GM19395 (cell line): ENCODE data around the gene USP47.
A peak's percentile ranks its signal among the peaks of the same experiment; 100 is the strongest.

Source experiments
- ATAC-seq: cut with Tn5 transposase; IDR thresholded peaks from one replicate; pipeline ENCODE4 v1.9.1; 2021; ENCODE audit warnings: mild to moderate bottlenecking, moderate library complexity; ENCODE audit not compliant: unreplicated experiment

The USP47 gene, protein sequence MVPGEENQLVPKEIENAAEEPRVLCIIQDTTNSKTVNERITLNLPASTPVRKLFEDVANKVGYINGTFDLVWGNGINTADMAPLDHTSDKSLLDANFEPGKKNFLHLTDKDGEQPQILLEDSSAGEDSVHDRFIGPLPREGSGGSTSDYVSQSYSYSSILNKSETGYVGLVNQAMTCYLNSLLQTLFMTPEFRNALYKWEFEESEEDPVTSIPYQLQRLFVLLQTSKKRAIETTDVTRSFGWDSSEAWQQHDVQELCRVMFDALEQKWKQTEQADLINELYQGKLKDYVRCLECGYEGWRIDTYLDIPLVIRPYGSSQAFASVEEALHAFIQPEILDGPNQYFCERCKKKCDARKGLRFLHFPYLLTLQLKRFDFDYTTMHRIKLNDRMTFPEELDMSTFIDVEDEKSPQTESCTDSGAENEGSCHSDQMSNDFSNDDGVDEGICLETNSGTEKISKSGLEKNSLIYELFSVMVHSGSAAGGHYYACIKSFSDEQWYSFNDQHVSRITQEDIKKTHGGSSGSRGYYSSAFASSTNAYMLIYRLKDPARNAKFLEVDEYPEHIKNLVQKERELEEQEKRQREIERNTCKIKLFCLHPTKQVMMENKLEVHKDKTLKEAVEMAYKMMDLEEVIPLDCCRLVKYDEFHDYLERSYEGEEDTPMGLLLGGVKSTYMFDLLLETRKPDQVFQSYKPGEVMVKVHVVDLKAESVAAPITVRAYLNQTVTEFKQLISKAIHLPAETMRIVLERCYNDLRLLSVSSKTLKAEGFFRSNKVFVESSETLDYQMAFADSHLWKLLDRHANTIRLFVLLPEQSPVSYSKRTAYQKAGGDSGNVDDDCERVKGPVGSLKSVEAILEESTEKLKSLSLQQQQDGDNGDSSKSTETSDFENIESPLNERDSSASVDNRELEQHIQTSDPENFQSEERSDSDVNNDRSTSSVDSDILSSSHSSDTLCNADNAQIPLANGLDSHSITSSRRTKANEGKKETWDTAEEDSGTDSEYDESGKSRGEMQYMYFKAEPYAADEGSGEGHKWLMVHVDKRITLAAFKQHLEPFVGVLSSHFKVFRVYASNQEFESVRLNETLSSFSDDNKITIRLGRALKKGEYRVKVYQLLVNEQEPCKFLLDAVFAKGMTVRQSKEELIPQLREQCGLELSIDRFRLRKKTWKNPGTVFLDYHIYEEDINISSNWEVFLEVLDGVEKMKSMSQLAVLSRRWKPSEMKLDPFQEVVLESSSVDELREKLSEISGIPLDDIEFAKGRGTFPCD (N-terminal part only)

DNA sequence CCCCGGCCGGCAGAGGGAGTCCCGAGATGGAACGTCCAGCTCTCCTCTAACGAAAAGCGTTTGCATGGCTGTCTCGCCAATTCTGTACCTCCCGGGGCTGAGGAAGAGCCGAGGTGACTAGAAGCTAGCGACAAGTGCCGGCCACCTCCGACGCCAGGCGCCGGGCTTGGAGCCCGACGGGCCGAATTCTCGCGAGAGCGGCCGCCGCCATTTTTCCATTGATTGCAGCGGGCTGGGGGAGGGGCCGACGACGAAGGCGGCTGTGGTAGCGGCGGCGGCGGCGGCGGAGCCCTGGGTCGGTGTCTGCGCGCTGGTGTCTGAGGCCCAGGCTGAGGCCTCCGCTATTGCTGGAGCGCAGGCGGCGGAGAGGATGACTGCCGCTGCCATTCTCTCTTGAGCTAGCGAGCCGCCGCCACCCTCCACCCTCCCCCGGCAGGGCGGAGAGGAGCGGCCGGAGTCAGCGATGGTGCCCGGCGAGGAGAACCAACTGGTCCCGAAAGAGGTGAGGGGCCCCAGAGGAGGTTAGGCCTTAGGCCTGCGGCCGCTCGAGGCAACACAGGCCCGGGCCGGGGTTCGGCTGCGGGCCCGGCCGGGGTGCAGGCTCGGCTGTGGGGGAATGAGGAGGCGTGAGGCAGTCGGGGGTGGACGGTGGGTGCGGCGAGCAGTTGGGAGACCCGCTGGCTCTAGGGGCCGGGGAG is at the start of gene USP47:
Gene USP47 (plus strand): TSS at position 250 of the 698 bp plus-strand sequence. CDS start 214 bp downstream, at position 464.
- peak; percentile 72 for ATAC-seq

DNA sequence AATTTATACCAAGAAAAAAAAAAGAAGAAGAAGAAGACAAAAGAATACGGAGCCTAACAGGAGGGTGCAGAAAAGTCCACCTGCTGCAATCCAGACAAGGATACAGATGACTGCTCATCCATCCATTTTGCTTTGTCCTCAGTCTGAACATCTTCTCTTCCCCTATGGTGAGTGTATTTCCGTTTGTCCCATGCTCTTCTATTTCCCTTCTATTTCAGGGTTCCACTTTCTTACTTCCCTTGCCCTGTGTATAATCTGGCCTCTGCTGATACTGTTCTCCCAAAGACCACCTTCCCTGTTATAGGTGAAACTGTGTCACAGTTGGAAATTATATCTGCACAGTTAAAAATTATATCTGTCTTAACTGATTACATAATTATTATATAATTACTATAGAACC is 48.7 kb upstream of the USP47 start:
- ATAC-seq = no peak

DNA sequence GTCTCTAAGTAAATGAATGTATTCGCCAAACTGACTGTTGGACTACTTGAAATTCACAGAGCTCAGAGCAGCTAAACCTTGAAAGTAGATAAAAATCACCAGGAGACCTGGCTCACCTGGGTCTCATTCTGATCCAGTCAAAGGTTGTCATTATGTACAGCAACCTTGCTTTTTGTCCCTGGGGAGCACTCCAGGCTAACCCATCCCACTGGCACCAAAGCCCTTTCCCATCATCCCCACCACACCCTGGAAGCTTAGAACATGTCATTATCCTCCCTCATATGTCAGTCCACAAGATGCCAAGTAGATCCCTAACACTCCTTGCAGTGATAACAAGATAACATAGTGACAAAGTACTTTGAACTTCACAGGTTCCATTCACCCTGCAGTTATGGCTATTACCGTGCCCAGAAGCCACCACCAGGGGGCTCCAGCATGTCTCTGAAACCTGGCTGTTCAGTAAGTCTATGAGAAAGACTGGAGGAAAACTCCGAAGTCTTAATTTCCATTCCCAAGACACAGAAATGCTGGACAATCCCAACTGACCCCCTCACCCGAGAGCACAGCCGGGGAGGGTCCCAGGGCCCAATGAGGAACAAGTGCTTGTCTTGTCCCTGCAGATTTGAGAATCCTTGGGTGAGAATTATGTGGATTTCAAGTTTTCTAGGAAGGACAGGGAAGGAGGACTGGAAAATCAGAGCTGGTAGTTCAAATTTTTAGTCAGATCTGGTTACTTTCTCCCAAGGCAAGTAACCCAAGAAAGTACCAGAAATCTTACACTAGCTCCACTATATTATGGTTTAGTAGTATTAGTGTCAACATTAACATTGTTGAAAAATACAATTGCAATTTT is 43.0 kb upstream of the USP47 start:
- peak; percentile 75 for ATAC-seq

DNA sequence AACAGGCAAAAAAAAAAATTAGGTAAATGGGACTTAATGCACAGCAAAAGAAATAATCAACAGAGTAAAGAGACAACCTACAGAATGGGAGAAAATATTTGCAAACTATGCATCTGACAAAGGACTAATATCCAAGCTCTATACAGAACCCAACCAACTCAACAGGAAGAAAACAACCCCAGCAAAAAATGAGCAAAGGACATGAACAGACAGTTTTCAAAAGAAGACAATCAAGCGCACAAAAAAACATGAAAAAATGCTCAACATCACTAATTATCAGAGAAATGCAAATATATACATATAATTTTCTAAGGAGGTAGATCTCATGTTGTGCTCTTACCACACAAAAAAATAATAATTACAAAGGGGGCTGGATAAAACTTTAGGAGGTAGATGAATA is 36.5 kb upstream of the USP47 start:
- ATAC-seq = no peak

DNA sequence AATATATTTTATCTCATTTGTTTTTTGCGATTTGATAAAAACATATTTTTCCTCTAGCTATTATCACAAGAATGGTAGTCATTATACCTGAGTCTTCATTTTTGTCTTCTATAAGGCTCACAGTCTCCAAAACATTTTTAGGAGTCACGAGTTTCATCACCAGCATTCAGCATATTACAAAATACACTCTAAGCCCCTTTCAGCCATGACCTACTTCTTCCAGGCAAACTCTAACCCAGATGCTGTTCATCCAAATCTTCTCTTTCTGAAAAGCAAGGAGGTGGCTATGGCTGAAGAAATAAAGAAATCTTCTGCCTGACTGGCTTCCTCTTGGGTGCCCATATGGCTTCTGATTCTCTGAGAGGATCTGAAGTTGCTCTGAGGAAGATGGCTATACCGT is 35.7 kb upstream of the USP47 start:
- no peak for ATAC-seq

GRCh38 chr11:11806586-11806985 is 35.2 kb upstream of the USP47 start:
- ATAC-seq = no peak

DNA sequence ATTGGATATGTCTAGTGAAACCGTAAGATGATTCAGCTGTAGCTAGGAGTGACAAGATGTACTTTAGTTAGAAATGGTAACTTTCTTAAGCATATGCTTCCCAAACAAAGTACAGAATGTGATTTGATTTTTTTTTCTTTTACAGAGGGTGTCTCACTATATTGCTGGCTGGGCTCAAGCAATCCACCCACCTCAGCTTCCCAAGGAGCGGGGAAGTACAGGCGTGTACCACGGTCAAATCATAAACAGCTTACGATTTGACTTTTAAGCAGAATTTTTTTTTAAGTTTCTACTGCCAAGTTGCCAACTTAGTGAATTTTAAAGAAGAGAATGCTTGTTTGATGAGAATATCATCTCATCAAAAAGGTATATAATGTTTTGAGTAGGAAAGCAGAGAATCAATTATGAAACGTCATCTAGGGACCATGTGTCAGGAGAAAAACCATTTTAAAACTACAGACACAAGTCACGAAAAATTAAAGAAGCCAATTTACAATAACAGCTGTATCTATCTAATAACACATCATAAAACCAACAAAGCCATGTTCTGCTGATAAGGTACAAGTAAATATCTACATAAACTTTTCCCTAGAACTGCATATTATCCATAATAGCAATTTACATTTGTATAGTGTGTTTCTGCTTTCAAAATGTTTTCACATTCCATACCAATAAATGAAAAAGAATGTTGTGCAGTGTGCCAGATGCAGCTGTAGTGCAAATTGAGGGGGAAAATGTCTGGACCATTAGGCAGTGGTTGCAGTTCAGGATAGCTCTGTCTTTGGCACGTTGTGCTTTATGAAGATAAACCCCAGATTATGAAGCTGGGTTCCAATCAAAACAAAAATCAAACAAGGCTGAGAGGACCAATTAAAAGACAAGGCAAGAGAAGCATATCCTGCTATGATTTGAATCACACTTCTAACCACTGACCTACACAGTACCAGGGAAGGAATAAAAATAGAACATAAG is 33.7 kb upstream of the USP47 start:
- ATAC-seq = no peak

- ATAC-seq = no peak
Measured at GRCh38 chr11:11808992-11809615, 32.7 kb upstream of the USP47 start.

DNA sequence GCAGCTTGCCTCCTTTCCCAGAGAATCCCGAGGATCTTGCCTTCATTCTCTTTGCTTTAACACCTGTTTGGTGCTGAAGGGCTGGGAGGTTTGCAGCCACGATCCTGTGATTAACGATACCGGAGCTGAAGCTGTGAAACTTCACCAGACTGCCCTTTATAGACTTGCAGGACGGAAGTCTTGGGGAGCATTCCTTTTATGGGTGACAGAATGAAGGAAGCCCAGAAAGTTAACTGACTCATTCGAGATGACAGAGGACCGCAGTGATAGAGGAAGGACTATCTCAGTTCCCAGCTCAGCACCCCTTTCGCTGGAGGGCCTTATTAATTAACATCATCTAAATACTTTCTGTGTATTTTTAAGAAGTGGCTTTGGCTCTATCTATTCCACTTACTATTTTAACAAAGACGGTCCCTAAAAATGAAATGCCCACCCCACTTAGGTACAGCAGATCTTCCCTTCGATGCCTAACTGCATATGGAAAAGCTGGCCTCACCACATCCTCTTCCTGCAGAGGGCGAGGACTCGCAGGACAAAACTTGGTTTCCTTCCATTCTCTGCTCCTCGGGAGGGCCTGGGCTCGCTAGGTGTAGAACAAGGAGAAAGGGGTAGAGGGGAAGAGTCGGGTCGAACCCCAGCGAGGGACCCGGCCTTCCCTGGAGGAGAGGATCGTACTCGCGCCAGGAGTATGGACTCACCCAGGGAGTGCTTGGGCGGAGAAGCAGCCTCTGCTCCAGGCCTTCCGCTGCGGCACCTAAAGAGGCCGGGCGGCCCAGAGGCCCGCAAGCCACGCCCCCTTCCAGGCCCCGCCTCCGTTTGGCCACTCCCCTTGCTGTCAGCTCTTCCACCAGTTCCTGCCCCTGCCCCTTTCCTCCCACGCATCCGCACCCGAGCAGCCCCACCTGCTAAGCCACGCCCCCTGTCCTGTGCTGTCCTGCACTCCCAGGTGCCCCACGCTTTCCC is 30.7 kb upstream of the USP47 start:
- no peak for ATAC-seq

GRCh38 chr11:11813288-11813962 is 28.3 kb upstream of the USP47 start:
- no peak for ATAC-seq

DNA sequence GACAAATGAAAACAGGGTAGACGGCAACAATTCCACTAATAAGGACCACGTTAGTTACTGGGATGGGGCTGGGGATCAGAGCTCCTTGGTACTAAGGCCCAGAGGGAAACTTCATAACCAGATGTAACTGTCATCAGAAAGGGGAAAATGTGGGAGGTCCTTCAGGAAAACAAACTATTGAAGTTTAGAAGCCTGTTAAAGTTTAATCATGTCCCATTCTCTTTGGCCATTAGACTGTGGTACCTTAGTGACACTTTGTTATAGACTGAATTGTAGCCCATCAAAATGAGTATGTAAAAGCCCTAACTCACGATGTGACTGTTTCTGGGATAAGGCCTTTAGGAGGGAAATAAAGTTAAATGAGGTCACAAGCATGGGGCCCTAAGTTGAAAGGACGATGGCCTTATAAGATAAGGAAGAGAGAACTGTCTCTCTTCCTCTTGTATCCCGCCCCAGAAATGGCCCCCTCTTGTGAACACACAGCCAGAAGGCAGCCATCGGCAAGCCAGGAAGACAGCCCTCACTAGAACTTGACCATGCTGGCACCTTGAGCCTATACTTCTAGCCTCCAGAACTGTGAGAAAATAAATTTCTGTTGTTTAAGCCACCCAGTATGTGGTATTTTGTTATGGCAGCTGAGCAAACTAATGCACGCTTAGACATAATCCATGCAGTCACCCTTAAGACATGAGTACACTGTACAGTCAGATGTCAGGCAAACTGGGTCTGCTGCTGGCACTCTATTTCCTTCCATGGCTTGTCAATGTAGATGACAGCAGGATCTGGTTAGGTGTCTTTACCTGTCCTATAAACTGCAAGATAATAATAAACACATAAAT is 26.9 kb upstream of the USP47 start:
- no peak for ATAC-seq

DNA sequence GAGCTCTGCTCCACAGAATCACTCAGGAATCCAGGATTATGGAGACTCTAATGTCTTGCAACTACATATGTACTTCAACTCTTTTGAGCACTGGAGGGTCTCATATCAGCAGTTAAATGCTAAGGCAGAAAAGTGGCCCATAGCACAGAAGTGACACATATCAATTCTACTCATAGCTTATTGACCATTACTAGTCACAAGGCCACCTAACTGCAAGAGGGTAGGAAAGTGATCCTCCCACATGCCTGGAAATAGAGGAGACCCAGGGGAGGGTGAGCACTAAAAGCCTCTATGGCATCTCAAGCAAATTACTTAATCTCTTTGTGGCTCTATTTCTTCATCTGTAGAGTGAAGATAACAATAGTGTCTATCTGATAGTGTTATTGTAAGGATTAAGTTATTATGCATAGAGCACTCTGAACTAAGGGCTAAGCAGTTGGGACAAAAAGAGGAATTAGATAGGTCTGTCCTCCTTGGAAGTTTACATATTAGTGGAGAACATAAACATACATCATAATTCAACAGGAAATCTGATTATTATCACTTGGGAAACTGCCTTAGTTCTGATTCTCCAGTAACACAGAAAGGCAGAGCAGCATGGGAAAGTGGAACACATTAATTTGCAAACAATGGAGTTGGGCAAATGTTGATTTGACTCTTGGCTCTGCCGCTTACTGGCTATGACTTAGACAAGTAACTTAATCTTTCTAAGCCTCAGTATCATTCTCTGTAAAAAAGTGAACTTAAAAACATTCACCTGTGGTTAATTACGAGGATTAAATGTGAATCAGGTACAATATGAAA is 25.1 kb upstream of the USP47 start:
- no peak for ATAC-seq

GRCh38 chr11:11817957-11818356 is 23.8 kb upstream of the USP47 start:
- ATAC-seq = no peak

DNA sequence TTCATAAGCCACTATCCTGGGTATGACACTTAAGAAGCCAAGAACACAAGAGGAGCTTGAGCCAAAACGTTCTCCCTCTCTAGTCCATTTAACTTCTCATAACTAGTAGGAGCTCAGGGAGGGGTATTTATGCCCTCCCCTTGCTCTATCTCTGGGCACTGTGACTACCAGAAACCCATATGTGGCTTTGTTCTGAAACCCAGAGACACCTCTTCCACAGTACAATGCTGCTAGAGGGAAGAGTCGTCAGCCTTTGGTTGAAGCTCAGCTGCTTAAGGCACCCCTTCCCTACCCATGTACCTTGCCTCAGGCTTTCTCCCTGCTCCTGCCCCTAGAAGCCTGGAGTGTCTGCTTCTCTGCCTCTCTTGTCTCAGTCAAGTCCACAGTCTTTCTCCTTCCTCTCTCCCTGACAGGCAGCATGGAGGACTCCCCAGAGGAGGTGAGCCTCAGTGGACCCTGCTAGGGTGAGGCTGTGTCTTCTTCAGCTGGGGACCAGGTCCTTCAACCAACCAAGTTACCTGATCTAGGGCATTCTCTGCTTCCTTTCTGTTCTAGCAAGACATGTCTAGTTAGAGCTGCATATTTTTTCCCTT is 23.1 kb upstream of the USP47 start:
- ATAC-seq = no peak
